GM19438 (cell line): ENCODE measurements around the gene OR4C12.
"Not testable (repeated sequence)": the region's sequence is repeated elsewhere in the genome, so short reads cannot be mapped to it uniquely, and the experiment has no call there.

ENCODE experiments used
- ATAC-seq: cut with Tn5 transposase; IDR thresholded peaks from one replicate; pipeline ENCODE4 v1.9.1; 2021; ENCODE audit warnings: low read depth; ENCODE audit not compliant: unreplicated experiment

The OR4C12 gene

DNA sequence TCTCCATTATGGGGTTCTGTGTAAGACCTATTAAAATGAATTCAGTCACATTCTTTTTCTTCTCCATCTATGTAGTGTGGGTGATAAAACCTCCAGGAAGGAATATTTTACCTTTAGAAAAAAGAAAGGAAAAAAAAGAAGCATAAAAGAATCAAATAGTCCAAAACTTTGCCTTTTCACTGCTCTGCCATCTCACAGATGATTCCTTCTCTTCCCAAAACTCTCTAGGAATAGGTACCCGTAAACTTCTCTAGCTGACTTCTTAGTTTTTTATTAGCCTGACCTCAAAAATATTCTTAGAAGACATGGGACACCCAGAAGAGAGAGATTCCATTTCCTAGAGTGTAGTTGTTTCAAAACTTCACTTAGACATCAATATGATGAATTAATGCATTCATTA, at the start of gene OR4C12:
OR4C12 (minus strand) TSS at position 101 of the 400 bp plus-strand sequence; CDS start at position 67, 34 bp downstream.
- ATAC-seq: not testable (repeated sequence)

GRCh38 chr11:50030193-50030592, 47.9 kb upstream of the OR4C12 start:
- no peak for ATAC-seq

DNA sequence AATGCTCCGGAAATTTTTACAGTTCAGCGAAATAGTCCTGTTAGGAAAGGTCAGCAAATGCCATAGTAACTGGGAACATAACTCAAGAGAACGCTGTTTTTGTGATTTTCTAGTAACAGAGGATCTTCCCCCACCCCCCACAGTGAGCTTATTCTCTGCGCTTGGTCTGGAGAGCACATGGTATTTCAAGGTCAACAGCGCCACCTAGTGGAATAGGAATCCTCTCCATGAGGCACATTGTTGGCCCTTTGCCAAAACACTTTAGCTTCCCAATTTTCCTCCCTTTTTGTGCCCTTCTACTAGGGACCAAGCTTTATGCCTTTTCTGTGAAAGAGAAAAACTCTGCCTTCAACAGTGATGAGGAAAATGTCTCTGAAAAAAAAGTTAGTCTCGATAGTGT, 13.2 kb upstream of the OR4C12 start:
- ATAC-seq: no peak

DNA sequence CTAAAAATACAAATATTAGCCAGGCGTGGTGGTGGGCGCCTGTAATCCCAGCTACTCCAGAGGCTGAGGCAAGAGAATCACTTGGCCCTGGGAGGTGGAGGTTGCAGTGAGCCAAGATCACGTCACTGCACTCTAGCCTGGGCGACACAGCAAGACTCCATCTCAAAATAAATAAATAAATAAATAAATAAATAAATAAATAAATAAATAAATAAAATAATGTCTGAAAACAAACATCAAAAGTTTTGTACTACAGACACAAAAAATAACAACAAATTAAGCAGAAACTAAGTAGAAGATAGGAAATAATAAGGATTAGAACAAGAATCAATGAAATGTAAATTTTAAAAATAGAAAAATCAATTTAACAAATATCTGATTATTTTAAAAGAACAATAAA, 8.9 kb downstream of the OR4C12 start:
- ATAC-seq: not testable (repeated sequence)

DNA sequence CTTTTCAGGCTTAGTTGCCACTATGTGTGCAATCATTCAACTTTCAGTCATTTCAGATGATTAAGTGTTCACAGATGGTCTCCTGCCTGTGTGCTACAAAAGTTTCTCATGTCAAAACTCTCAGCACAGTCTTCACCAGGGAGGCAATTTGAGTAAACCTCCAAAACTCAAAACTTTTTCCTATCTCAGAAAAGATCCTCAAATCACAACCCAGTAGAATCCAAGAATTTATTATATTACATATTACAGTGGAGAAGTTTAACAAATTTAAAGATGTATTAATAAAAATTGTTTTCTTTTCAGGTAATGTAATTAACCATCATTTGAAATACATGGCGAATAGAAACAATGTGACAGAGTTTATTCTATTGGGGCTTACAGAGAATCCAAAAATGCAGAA, 30.2 kb downstream of the OR4C12 start, which contains the start of gene OR4C13:
OR4C13 (plus strand) TSS at position 301 of the 400 bp plus-strand sequence; CDS start at position 333, 32 bp downstream.
- ATAC-seq: no peak

DNA sequence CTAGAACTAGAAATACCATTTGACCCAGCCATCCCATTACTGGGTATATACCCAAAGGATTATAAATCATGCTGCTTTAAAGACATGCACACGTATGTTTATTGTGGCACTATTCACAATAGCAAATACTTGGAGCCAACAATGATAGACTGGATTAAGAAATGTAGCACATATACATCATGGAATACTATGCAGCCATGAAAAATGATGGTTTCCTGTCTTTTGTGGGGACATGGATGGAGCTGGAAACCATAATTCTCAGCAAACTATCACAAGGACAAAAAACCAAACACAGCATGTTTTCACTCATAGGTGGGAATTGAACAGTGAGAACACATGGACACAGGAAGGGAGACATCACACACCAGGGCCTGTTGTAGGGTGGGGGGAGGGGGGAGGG, 33.6 kb downstream of the OR4C12 start:
- not testable (repeated sequence) for ATAC-seq
